Activated B cell treated with CpG ODN at 0.5 μM for 24 hours (primary cell): Measurements from ENCODE around the gene SMG9. TPM values are rescaled to one million over a fixed set of nuclear protein-coding genes. Genes with fewer than 3 reads are reported as not detected.

Experiments
- ATAC-seq: fragments of 200-7000 bp; cut with Tn5 transposase; one replicate; pipeline ENCODE4 v1.10.0; 2021; ENCODE audit warnings: low read depth, mild to moderate bottlenecking, moderate library complexity
- CTCF ChIA-PET: fragments of 350-600 bp; sonication (Branson Sonifier 250); formaldehyde crosslinking; loops from one replicate; lab custom pipeline; 2021; ENCODE audit warnings: antibody characterized with exemption; lab: Charles Lee
- POLR2A ChIA-PET: fragments of 350-600 bp; sonication (Branson Sonifier 250); formaldehyde crosslinking; loops from one replicate; lab custom pipeline; 2021; ENCODE audit warnings: antibody characterized with exemption; lab: Charles Lee
- DNase-seq: peaks from one replicate; pipeline ENCODE4 v3.0.0; 2022
- H3K27ac Mint-ChIP-seq: one replicate; pipeline ENCODE4 v1.8.0; 2020; ENCODE audit warnings: mixed read lengths
- H3K27me3 Mint-ChIP-seq: one replicate; pipeline ENCODE4 v1.8.0; 2021; ENCODE audit warnings: mixed read lengths
- H3K36me3 Mint-ChIP-seq: one replicate; pipeline ENCODE4 v1.8.0; 2021; ENCODE audit warnings: low read depth, mixed read lengths
- H3K4me1 Mint-ChIP-seq: one replicate; pipeline ENCODE4 v1.8.0; 2021; ENCODE audit warnings: mixed read lengths
- H3K4me3 Mint-ChIP-seq: one replicate; pipeline ENCODE4 v1.8.0; 2020; ENCODE audit warnings: mild to moderate bottlenecking, mixed read lengths
- H3K9me3 Mint-ChIP-seq: one replicate; pipeline ENCODE4 v1.8.0; 2020; ENCODE audit warnings: mixed read lengths
- intact Hi-C: fragments of 100-400 bp; cut with micrococcal nuclease; formaldehyde crosslinking; loops from one replicate; pipeline ENCODE4 v1.15.1; 2024
- total RNA-seq: library from RNA; stranded (reverse); gene quantifications from 2 replicates; pipeline ENCODE4 v1.2.3, GENCODE V29; 2022
- TF ChIP-seq, protein P1 (sequence below): fragments of 200-600 bp; IDR thresholded peaks from one replicate; pipeline ENCODE4 v1.8.0; 2022; ENCODE audit warnings: antibody characterized with exemption, mild to moderate bottlenecking

Gene SMG9
- total RNA-seq, 1 donor from 2014 or later = 105 TPM

- H3K36me3 Mint-ChIP-seq = peaks cover 74% of the 10 kb centered on the region
Measured at GRCh38 chr19:43749152-43749551, 5.6 kb downstream of the SMG9 start.

DNA sequence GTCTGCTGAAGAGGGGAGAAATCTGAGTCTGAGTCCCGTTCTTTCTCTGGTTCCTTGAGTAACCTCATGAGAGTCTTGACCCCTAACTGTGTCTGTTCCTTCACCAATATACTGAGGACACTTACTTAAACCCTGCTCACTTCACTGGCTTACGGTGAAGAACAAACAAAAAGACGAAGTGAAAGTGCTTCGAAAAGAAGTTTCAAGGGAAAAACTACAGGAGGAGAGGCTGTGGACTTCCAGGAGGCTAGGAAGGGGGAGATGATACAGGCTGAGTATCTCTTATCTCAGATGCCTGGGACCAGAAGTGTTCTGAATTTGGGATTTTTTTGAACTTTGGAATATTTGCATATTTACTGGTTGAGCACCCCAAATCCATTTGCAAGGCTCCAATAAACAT, 6.1 kb downstream of the SMG9 start:
- Mint-ChIP-seq H3K9me3 (no peaks in the 10 kb centered on the region), H3K27ac (peak overlapping the region; percentile 90), H3K36me3 (peaks cover 79% of the 10 kb centered on the region), H3K27me3 (no peaks in the 10 kb centered on the region), H3K4me1 (peaks cover 67% of the 10 kb centered on the region), H3K4me3 (peak overlapping the region; percentile 17)
- ChIA-PET POLR2A (interaction anchor here (0.7 to 24.7 kb wide), 3 partner anchors 11 to 31 kb away, joined by 3 to 661 read pairs (median 355); partner anchors contain the start of gene KCNN4), CTCF (interaction anchor here (1.0 to 5.3 kb wide), 2 partner anchors 11 to 33 kb away, joined by 3 to 113 read pairs; partner anchors contain the start of gene KCNN4)
- intact Hi-C loops = loop anchor here (10.0 kb wide), 1 partner anchor 194 kb away; no protein-coding TSS in a partner anchor
- no peak for DNase-seq
- TF ChIP-seq, protein P1, sequence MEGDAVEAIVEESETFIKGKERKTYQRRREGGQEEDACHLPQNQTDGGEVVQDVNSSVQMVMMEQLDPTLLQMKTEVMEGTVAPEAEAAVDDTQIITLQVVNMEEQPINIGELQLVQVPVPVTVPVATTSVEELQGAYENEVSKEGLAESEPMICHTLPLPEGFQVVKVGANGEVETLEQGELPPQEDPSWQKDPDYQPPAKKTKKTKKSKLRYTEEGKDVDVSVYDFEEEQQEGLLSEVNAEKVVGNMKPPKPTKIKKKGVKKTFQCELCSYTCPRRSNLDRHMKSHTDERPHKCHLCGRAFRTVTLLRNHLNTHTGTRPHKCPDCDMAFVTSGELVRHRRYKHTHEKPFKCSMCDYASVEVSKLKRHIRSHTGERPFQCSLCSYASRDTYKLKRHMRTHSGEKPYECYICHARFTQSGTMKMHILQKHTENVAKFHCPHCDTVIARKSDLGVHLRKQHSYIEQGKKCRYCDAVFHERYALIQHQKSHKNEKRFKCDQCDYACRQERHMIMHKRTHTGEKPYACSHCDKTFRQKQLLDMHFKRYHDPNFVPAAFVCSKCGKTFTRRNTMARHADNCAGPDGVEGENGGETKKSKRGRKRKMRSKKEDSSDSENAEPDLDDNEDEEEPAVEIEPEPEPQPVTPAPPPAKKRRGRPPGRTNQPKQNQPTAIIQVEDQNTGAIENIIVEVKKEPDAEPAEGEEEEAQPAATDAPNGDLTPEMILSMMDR = no peak
- no peak for ATAC-seq

More at GRCh38 chr19:43749152-43749551, 5.6 kb downstream of the SMG9 start:
- ATAC-seq (no peak), DNase-seq (no peak)
- Mint-ChIP-seq H3K9me3 (no peaks in the 10 kb centered on the region), H3K4me3 (peak overlapping the region; percentile 9), H3K27me3 (no peaks in the 10 kb centered on the region), H3K4me1 (peaks cover 70% of the 10 kb centered on the region), H3K27ac (peak overlapping the region; percentile 90)
- TF ChIP-seq, protein P1 = no peak
- POLR2A ChIA-PET = interaction anchor here (11.2 to 24.7 kb wide), 2 partner anchors 17 to 31 kb away, joined by 355 to 661 read pairs; partner anchors contain the start of gene KCNN4
- intact Hi-C loops = loop anchor here (10.0 kb wide), 1 partner anchor 194 kb away; no protein-coding TSS in a partner anchor
- CTCF ChIA-PET = interaction anchor here (1.3 kb wide), 1 partner anchor 36 kb away, joined by 5 read pairs; no protein-coding TSS in a partner anchor

- ChIA-PET CTCF (interaction anchor here (1.0 to 5.3 kb wide), 3 partner anchors 11 to 33 kb away, joined by 3 to 113 read pairs (median 50); partner anchors contain the start of gene KCNN4), POLR2A (interaction anchor here (0.7 to 24.7 kb wide), 3 partner anchors 11 to 31 kb away, joined by 3 to 661 read pairs (median 355); partner anchors contain the start of gene KCNN4)
- ATAC-seq (no peak), DNase-seq (no peak)
- intact Hi-C loops = loop anchor here (10.0 kb wide), 1 partner anchor 193 kb away; no protein-coding TSS in a partner anchor
- H3K36me3 Mint-ChIP-seq = peaks cover 82% of the 10 kb centered on the region
- H3K27ac Mint-ChIP-seq = peak overlapping the region; percentile 90
- no peaks in the 10 kb centered on the region for H3K9me3 Mint-ChIP-seq
- H3K4me3 Mint-ChIP-seq = peak overlapping the region; percentile 50
- no peaks in the 10 kb centered on the region for H3K27me3 Mint-ChIP-seq
- H3K4me1 Mint-ChIP-seq = peaks cover 62% of the 10 kb centered on the region
- TF ChIP-seq, protein P1 = no peak
Measured at GRCh38 chr19:43748205-43748594, 6.6 kb downstream of the SMG9 start.

DNA sequence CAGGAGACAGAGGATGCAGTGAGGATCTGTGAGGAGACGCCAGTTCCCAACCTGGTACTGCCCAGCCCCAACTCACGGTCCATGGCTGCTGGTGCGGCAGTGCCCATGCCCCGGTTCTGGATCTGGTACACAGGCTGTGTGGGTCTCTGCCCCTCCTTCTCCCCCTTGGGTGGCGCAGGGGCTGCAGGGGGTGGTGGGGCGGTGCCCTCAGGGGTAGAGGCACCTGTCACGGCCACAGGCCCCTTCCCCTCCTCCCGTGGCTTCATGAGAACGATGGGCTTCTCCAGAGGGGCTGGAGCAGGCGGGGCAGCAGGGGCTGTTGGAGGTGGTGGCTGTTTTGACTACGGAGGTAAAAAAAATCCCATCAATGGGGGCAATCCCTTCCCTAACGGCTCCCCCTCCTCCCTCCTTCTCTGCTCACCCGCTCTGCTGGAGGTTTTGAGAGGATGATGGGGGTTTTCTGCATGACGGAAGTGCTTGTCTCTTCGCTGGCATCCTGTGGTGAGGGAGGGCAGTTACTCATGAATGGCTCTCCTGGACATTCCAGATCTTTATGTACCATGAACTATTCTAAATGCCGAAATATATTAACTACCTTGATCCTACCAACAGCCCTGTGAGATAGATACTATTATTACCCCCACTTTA, 7.1 kb downstream of the SMG9 start:
- no peaks in the 10 kb centered on the region for H3K27me3 Mint-ChIP-seq
- ChIA-PET CTCF (interaction anchor here (1.0 to 5.3 kb wide), 4 partner anchors 12 to 62 kb away, joined by 3 to 113 read pairs (median 47); partner anchors contain the start of gene KCNN4), POLR2A (interaction anchor here (0.6 to 24.7 kb wide), 7 partner anchors 12 to 516 kb away, joined by 3 to 661 read pairs (median 6); partner anchors contain the start of gene KCNN4)
- DNase-seq = no peak
- H3K4me3 Mint-ChIP-seq = peak overlapping the region; percentile 50
- peaks cover 57% of the 10 kb centered on the region for H3K4me1 Mint-ChIP-seq
- TF ChIP-seq, protein P1 = no peak
- ATAC-seq = peak; percentile 50
- H3K9me3 Mint-ChIP-seq = no peaks in the 10 kb centered on the region
- H3K36me3 Mint-ChIP-seq = peaks cover 83% of the 10 kb centered on the region
- peak overlapping the region; percentile 90 for H3K27ac Mint-ChIP-seq
- intact Hi-C loops = loop anchor here (10.0 kb wide), 1 partner anchor 193 kb away; no protein-coding TSS in a partner anchor
